Progenitor cell of endocrine pancreas (in vitro differentiated cells): ENCODE measurements around the gene IL26. TPM values are rescaled to one million over a fixed set of nuclear protein-coding genes. Genes with fewer than 3 reads are reported as not detected.

Source experiments
- DNase-seq: peaks from one replicate; pipeline ENCODE4 v3.0.0; 2021; ENCODE audit warnings: low spot score; ENCODE audit not compliant: unreplicated experiment
- H3K27ac Mint-ChIP-seq: 2 replicates; pipeline ENCODE4 v1.8.0; 2021; ENCODE audit warnings: mild to moderate bottlenecking, moderate library complexity, mixed read lengths
- H3K27me3 Mint-ChIP-seq: 2 replicates; pipeline ENCODE4 v1.8.0; 2021; ENCODE audit warnings: mixed read lengths
- H3K36me3 Mint-ChIP-seq: 2 replicates; pipeline ENCODE4 v1.8.0; 2022; ENCODE audit warnings: mixed read lengths; ENCODE audit not compliant: insufficient read depth
- H3K4me1 Mint-ChIP-seq: 2 replicates; pipeline ENCODE4 v1.8.0; 2021; ENCODE audit warnings: low read depth, mixed read lengths
- H3K4me3 Mint-ChIP-seq: 2 replicates; pipeline ENCODE4 v1.8.0; 2021; ENCODE audit warnings: low read depth, mild to moderate bottlenecking, moderate library complexity, mixed read lengths
- H3K9me3 Mint-ChIP-seq: 2 replicates; pipeline ENCODE4 v1.8.0; 2021; ENCODE audit warnings: low read depth, mixed read lengths
- CTCF ChIP-seq: fragments of 200-600 bp; sonication (generic); IDR thresholded peaks from one replicate; pipeline ENCODE4 v1.5.0; 2021; ENCODE audit warnings: antibody characterized with exemption, mild to moderate bottlenecking; ENCODE audit not compliant: unreplicated experiment
- total RNA-seq: library from RNA; stranded (reverse); gene quantifications from 2 replicates; pipeline ENCODE4 v1.2.1, GENCODE V29; 2021

Gene IL26
- total RNA-seq, 1 donor from 2014 or later = not detected

- H3K4me3 Mint-ChIP-seq = no peak overlapping the region
- H3K9me3 Mint-ChIP-seq = no peaks in the 10 kb centered on the region
- H3K4me1 Mint-ChIP-seq = no peaks in the 10 kb centered on the region
- H3K27me3 Mint-ChIP-seq = no peaks in the 10 kb centered on the region
- TF ChIP-seq CTCF = peak; percentile 46
- H3K36me3 Mint-ChIP-seq = no peaks in the 10 kb centered on the region
- H3K27ac Mint-ChIP-seq = no peak overlapping the region
- DNase-seq = no peak
These were observed 67.2 kb downstream of the IL26 start for GRCh38 chr12:68158432-68158831.

GRCh38 chr12:68157380-68157779 is 68.2 kb downstream of the IL26 start:
- Mint-ChIP-seq H3K27me3 (no peaks in the 10 kb centered on the region), H3K4me3 (no peak overlapping the region), H3K27ac (no peak overlapping the region)

GRCh38 chr12:68156636-68157035 is 69.0 kb downstream of the IL26 start:
- Mint-ChIP-seq H3K27ac (no peak overlapping the region), H3K4me1 (no peaks in the 10 kb centered on the region), H3K27me3 (no peaks in the 10 kb centered on the region), H3K4me3 (no peak overlapping the region), H3K36me3 (no peaks in the 10 kb centered on the region), H3K9me3 (no peaks in the 10 kb centered on the region)
- no peak for TF ChIP-seq CTCF
- DNase-seq = no peak

More at GRCh38 chr12:68157380-68157779, 68.2 kb downstream of the IL26 start:
- no peak for TF ChIP-seq CTCF
- H3K4me1 Mint-ChIP-seq = no peaks in the 10 kb centered on the region
- H3K9me3 Mint-ChIP-seq = no peaks in the 10 kb centered on the region
- no peak for DNase-seq
- no peaks in the 10 kb centered on the region for H3K36me3 Mint-ChIP-seq

- no peaks in the 10 kb centered on the region for H3K9me3 Mint-ChIP-seq
- no peak overlapping the region for H3K27ac Mint-ChIP-seq
- no peaks in the 10 kb centered on the region for H3K27me3 Mint-ChIP-seq
- H3K4me1 Mint-ChIP-seq = no peaks in the 10 kb centered on the region
- no peak for DNase-seq
- TF ChIP-seq CTCF = no peak
- no peaks in the 10 kb centered on the region for H3K36me3 Mint-ChIP-seq
- H3K4me3 Mint-ChIP-seq = no peak overlapping the region
These were observed 70.8 kb downstream of the IL26 start for GRCh38 chr12:68154779-68155178.

Other genes with a start within 250 kb of the IL26 start
- not detected in 2 replicates for gene IFNG-AS1, start 236.4 kb downstream of the IL26 start, total RNA-seq
- gene IFNG, start 66.1 kb downstream of the IL26 start, total RNA-seq = not detected in 2 replicates
- not detected in 2 replicates for gene IL22, start 27.8 kb upstream of the IL26 start, total RNA-seq
- gene MDM1, start 106.6 kb upstream of the IL26 start, total RNA-seq = 21.5 and 24.6 TPM in 2 replicates